ENCODE measurements around the gene PSMD5. TPM values are rescaled to one million over a fixed set of nuclear protein-coding genes. Genes with fewer than 3 reads are reported as not detected.

Gene PSMD5
- total RNA-seq, 3 donors from 2014 or later (not counting 1 experiment from before 2014, with no cell fraction given): 24.6 to 41.2 (median 37.1) TPM

- ATAC-seq (peak; percentile 46 to 94 (median 70)), DNase-seq (no peak)
- no peak overlapping the region for H3K27ac ChIP-seq (ENCODE audit: low read length)
- Mint-ChIP-seq H3K9me3 (no peaks in the 10 kb centered on the region), H3K4me3 (no peak overlapping the region), H3K4me1 (peaks cover 27 to 34% of the 10 kb centered on the region in 2 donors), H3K36me3 (peaks cover 28% of the 10 kb centered on the region), H3K27me3 (ENCODE audit: low read depth in 2 of 2) (no peaks in the 10 kb centered on the region), H3K27ac (peak overlapping the region; percentile 41 to 46)
- no peak for TF ChIP-seq CTCF (IDR thresholded peaks at IDR 0.05)
- H3K4me3 ChIP-seq (ENCODE audit: low read length): no peak overlapping the region
- WGBS (ENCODE audit: insufficient coverage): 50% methylated on average over 3 of the region's 3 CpGs
- peaks cover 38% of the 10 kb centered on the region for H3K36me3 ChIP-seq (ENCODE audit: control insufficient read depth, insufficient read depth, low read length)
- no peaks in the 10 kb centered on the region for H3K9me3 ChIP-seq (ENCODE audit: control insufficient read depth, insufficient read depth, low read length)
- H3K4me1 ChIP-seq (ENCODE audit: control insufficient read depth, insufficient read depth, low read length): peaks cover 9% of the 10 kb centered on the region
- no peaks in the 10 kb centered on the region for H3K27me3 ChIP-seq (ENCODE audit: control insufficient read depth, insufficient read depth, low read length)
- intact Hi-C loops (cut with micrococcal nuclease): no loop called here
Measured at GRCh38 chr9:120780367-120780766, 62.4 kb downstream of the PSMD5 start.

DNA sequence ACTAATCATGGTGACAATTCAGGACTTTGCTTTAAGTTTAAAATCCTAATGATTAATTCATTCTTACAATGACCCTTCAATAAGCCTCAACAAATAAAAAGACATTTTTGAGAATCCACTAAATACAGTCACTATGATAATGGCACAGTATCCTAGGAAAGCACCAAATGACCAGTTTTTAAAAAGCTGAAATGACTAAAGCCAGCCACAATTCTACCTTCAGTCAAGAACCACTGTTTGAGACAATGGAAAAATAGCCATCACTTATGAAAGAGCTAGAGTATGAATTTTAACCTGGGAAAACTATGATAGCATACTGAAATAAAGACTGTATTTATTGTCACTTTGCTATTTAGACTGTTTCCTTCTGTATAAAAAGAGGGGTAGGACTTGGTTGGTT lies 63.5 kb downstream of the PSMD5 start:
- DNase-seq (no peak), ATAC-seq (no peak)
- intact Hi-C loops (cut with micrococcal nuclease): no loop called here
- Mint-ChIP-seq H3K9me3 (no peaks in the 10 kb centered on the region), H3K27me3 (ENCODE audit: low read depth in 2 of 2) (no peaks in the 10 kb centered on the region), H3K27ac (no peak overlapping the region), H3K4me3 (no peak overlapping the region), H3K4me1 (peaks cover 24 to 34% of the 10 kb centered on the region in 2 donors), H3K36me3 (peaks cover 28% of the 10 kb centered on the region)
- Histone ChIP-seq H3K4me1 (ENCODE audit: control insufficient read depth, insufficient read depth, low read length) (peaks cover 9% of the 10 kb centered on the region), H3K27me3 (ENCODE audit: control insufficient read depth, insufficient read depth, low read length) (no peaks in the 10 kb centered on the region), H3K27ac (ENCODE audit: low read length) (no peak overlapping the region), H3K4me3 (ENCODE audit: low read length) (no peak overlapping the region), H3K36me3 (ENCODE audit: control insufficient read depth, insufficient read depth, low read length) (peaks cover 48% of the 10 kb centered on the region), H3K9me3 (ENCODE audit: control insufficient read depth, insufficient read depth, low read length) (no peaks in the 10 kb centered on the region)
- TF ChIP-seq CTCF (IDR thresholded peaks at IDR 0.05): no peak

DNA sequence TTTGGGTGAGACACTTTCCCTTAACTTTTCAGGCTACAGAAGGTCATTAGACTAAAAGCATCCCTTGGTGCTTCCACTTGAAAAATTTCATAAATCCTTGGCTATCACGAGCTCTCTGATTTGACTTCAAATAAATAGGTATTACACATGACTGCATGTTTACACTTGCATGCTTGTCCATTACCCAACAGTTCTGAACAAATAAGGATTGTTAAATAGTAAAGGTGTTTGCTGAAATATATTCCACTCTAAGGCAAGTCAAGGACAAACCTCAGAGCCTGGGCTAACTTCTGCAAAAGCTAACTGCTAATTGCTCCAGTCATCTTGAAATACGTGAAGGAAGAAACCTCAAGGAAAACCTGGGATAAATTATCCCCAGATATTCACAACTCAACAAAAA lies 64.0 kb downstream of the PSMD5 start:
- ATAC-seq: no peak
- Histone ChIP-seq H3K4me3 (ENCODE audit: low read length) (no peak overlapping the region), H3K4me1 (ENCODE audit: control insufficient read depth, insufficient read depth, low read length) (peaks cover 9% of the 10 kb centered on the region), H3K36me3 (ENCODE audit: control insufficient read depth, insufficient read depth, low read length) (peaks cover 46% of the 10 kb centered on the region), H3K27me3 (ENCODE audit: control insufficient read depth, insufficient read depth, low read length) (no peaks in the 10 kb centered on the region), H3K9me3 (ENCODE audit: control insufficient read depth, insufficient read depth, low read length) (no peaks in the 10 kb centered on the region), H3K27ac (ENCODE audit: low read length) (no peak overlapping the region)
- Mint-ChIP-seq H3K36me3 (peaks cover 28% of the 10 kb centered on the region), H3K4me3 (no peak overlapping the region), H3K27ac (no peak overlapping the region), H3K9me3 (no peaks in the 10 kb centered on the region), H3K4me1 (peaks cover 19 to 30% of the 10 kb centered on the region in 2 donors), H3K27me3 (ENCODE audit: low read depth in 2 of 2) (no peaks in the 10 kb centered on the region)
- no peak for TF ChIP-seq CTCF (IDR thresholded peaks at IDR 0.05)
- WGBS (ENCODE audit: insufficient coverage): 100% methylated on average over 2 of the region's 2 CpGs
- intact Hi-C loops (cut with micrococcal nuclease): no loop called here
- DNase-seq: no peak

DNA sequence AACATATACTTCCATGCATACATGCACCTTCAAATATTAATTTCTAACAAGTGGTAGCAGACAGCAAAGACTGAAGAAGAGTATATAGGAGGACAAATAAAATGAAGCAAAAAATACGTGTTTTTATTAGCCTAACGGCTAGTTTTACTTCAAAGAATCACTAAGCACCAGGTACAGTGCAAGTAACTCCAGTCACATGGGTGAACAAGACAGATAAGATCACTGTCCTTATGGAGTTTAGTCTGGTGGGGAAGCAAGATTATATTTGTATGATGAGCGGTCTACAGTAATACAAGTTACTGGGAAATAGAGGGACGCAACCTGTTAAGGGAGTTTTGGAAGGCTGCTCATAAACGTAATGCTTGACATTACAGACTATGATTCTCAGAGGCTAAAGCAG lies 65.5 kb downstream of the PSMD5 start:
- Mint-ChIP-seq H3K9me3 (no peaks in the 10 kb centered on the region), H3K36me3 (peaks cover 28% of the 10 kb centered on the region), H3K4me3 (no peak overlapping the region), H3K27ac (no peak overlapping the region), H3K27me3 (ENCODE audit: low read depth in 2 of 2) (no peaks in the 10 kb centered on the region), H3K4me1 (peaks cover 16 to 26% of the 10 kb centered on the region in 2 donors)
- TF ChIP-seq CTCF (IDR thresholded peaks at IDR 0.05): no peak
- peaks cover 9% of the 10 kb centered on the region for H3K4me1 ChIP-seq (ENCODE audit: control insufficient read depth, insufficient read depth, low read length)
- DNase-seq: no peak
- 98% methylated on average over 5 of the region's 5 CpGs for WGBS (ENCODE audit: insufficient coverage)
- no peak overlapping the region for H3K4me3 ChIP-seq (ENCODE audit: low read length)
- peaks cover 49% of the 10 kb centered on the region for H3K36me3 ChIP-seq (ENCODE audit: control insufficient read depth, insufficient read depth, low read length)
- H3K27me3 ChIP-seq (ENCODE audit: control insufficient read depth, insufficient read depth, low read length): no peaks in the 10 kb centered on the region
- H3K9me3 ChIP-seq (ENCODE audit: control insufficient read depth, insufficient read depth, low read length): no peaks in the 10 kb centered on the region
- intact Hi-C loops (cut with micrococcal nuclease): no loop called here
- no peak overlapping the region for H3K27ac ChIP-seq (ENCODE audit: low read length)
- no peak for ATAC-seq

Measured in natural killer cell (primary cell).